Measurements from ENCODE around the gene GSTCD.
"Not testable (repeated sequence)": the region's sequence is repeated elsewhere in the genome, so short reads cannot be mapped to it uniquely, and the experiment has no call there.

The GSTCD gene

DNA sequence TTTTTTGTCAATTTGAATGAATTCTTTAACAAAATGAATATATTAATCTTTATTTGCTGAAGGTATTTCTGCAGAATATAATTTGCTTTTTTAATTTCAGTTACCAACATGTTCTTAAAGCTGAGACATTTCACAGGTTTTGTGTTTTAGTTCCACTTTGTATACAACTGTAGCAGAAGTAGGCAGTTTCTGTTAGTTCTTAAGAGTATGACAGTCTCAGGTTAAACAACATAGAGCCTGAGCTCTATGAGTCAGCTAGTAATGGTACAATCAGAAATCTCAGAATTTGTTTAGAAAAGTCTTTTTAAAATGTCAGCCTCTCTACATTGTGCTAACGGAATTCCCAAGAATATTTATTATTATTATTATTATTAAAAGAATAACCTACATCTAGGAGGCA, 50.4 kb downstream of the GSTCD start:
- no peak overlapping the region for H3K27ac Mint-ChIP-seq
- DNase-seq = no peak
- H3K9me3 Mint-ChIP-seq = no peaks in the 10 kb centered on the region
- H3K27me3 Mint-ChIP-seq = no peaks in the 10 kb centered on the region
- no peaks in the 10 kb centered on the region for H3K4me1 Mint-ChIP-seq
- ATAC-seq = no peak
- no peak overlapping the region for H3K4me3 Mint-ChIP-seq

DNA sequence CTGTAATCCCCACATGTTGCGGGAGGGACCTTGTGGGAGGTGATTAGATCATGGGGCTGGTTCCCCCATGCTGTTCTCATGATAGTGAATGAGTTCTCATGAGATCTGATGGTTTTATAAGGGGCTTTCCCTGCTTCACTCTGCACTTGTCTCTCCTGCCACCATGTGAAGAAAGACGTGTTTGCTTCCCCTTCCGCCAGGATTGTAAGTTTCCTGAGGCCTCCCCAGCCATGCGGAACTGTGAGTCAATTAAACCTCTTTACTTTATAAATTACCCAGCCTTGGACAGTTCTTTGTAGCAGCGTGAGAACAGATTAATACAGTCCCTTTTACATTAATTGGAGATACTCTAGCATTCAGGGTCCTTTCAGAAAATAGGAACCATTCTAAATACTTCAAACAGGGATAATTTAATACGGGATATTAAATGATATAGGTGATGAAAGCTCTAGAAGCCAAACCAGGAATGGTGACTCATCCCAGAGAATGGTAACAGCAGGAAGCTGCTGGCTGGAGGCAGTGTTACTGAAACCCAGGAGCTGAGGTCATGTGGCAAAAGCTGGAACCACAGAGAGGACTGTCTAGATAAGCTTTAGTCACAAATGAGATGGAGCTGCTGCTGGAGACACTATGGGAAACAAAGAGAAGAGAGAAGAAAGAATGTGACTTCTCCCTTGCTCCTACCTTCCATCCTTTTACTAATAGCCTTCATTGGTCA, 57.3 kb downstream of the GSTCD start:
- Mint-ChIP-seq H3K4me1 (peaks cover 7% of the 10 kb centered on the region), H3K9me3 (no peaks in the 10 kb centered on the region), H3K27ac (no peak overlapping the region), H3K4me3 (no peak overlapping the region), H3K27me3 (no peaks in the 10 kb centered on the region)
- ATAC-seq = no peak
- no peak for DNase-seq

DNA sequence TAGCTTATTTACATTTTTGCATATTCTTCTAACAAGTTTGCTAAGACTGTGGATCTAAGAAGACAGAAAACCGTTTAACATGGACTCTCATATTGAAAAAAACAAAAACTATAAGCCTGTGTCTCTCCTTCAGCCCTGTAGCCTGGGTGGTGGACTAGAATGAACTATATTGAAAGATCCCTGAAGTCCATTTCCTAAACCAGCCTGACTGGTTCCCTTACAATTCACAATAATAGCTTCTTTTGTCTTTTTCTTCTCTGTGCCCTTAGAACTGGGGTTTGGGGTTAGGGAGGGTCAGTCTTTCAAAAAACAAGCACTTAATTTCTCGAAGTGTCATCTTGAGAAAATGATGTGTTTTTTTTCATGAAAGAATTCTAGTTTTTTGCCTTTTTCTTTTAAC, 59.0 kb downstream of the GSTCD start:
- H3K27ac Mint-ChIP-seq = no peak overlapping the region
- no peaks in the 10 kb centered on the region for H3K27me3 Mint-ChIP-seq
- H3K9me3 Mint-ChIP-seq = peaks cover 0 to 10% of the 10 kb centered on the region in 2 donors
- no peak overlapping the region for H3K4me3 Mint-ChIP-seq
- DNase-seq = no peak
- peaks cover 7% of the 10 kb centered on the region for H3K4me1 Mint-ChIP-seq
- no peak for ATAC-seq

DNA sequence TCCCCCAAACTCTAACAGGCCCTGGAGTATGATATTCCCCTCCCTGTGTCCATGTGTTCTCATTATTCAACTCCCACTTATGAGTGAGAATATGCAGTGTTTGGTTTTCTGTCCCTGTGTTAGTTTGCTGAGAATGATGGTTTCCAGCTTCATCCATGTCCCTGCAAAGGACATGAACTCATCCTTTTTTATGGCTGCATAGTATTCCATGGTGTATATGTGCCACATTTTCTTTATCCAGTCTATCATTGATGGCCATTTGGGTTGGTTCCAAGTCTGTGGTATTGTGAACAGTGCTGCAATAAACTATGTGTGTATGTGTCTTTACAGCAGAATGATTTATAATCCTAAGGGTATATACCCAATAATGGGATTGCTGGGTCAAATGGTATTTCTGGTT, 61.9 kb downstream of the GSTCD start:
- H3K4me3 Mint-ChIP-seq, H3K27ac Mint-ChIP-seq, DNase-seq, H3K27me3 Mint-ChIP-seq, ATAC-seq, H3K4me1 Mint-ChIP-seq: not testable (repeated sequence)
- H3K9me3 Mint-ChIP-seq = peaks cover 13 to 33% of the 10 kb centered on the region in 2 donors

DNA sequence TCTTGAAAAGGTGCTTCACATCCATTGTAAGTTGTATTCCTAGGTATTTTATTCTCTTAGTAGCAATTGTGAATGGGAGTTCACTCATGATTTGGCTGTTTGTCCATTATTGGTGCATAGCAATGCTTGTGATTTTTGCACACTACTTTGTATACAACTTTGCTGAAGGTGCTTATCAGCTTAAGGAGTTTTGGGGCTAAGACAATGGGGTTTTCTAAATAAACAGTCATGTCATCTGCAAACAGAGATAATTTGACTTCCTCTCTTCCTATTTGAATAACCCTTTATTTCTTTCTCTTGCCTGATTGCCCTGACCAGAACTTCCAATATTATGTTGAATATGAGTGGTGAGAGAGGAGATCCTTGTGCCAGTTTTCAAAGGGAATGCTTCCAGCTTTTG, 63.5 kb downstream of the GSTCD start:
- H3K27me3 Mint-ChIP-seq, DNase-seq, ATAC-seq, H3K27ac Mint-ChIP-seq, H3K4me3 Mint-ChIP-seq, H3K4me1 Mint-ChIP-seq: not testable (repeated sequence)
- H3K9me3 Mint-ChIP-seq = peaks cover 13 to 36% of the 10 kb centered on the region in 2 donors

DNA sequence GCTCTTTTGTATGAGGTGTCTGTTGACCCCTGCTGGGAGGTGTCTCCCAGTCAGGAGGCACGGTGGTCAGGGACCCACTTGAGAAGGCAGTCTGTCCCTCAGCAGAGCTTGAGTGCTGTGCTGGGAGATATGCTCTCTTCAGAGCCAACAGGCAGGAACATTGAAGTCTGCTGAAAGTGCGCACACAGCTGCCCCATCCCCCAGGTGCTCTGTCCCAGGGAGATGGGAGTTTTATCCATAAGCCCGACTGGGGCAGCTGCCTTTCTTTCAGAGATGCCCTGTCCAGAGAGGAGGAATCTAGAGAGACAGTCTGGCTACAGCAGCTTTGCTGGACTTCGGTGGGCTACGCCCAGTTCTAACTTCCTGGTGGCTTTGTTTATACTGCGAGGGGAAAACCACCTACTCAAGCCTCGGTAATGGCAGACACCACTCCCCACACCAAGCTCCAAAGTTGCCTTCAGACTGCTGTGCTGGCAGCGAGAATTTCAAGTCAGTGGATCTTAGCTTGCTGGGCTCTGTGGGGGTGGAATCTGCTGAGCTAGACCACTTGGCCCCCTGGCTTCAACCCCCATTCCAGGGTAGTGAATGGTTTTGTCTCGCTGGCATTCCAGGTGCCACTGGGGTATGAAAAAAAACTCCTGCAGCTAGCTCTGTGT, 67.3 kb downstream of the GSTCD start:
- not testable (repeated sequence) for DNase-seq, H3K4me3 Mint-ChIP-seq, ATAC-seq, H3K4me1 Mint-ChIP-seq, H3K27me3 Mint-ChIP-seq
- Mint-ChIP-seq H3K9me3 (peaks cover 13 to 36% of the 10 kb centered on the region in 2 donors), H3K27ac (peak overlapping the region in 1 of 2 donors; percentile 14)

DNA sequence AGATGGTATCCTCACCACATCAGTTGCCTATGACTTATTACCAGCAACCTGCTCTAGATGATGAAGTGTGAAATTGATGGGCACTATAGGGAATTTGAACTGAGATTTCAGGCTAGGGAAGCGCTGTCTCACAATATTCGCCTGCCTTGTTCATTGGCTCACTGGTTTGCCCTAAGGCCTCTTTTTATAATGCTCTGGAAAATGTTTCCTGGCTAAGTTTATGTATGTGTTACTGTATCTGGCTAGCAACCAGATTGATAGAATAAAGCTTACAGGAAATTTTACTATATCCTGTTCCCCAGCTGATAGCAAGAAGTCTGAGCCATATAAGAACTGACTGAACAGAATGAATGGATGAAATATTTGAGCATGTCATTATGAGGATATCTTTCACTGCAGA, 71.6 kb downstream of the GSTCD start:
- no peak for DNase-seq
- Mint-ChIP-seq H3K27ac (no peak overlapping the region), H3K4me1 (no peaks in the 10 kb centered on the region), H3K4me3 (no peak overlapping the region), H3K9me3 (peaks cover 0 to 6% of the 10 kb centered on the region in 2 donors), H3K27me3 (no peaks in the 10 kb centered on the region)
- no peak for ATAC-seq

DNA sequence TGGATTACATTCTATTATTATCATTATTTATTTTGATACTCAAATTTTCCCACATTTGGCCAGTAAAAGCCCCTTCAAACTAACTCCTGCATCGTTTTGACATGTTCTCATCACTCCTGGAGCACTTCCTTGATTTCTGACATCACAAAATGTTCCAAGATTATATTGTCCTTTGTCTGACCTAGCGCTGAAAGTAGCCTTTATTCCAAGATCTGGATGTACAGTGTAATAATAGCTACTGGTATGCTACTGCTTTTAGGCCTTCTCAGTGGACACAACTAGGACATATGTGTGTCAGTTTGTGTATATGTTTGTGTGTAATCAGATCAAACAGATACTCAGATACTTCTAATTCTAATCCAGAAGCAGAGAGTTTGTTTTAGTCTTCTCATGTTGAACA, 76.2 kb downstream of the GSTCD start:
- no peak for DNase-seq
- H3K9me3 Mint-ChIP-seq = no peaks in the 10 kb centered on the region
- no peak overlapping the region for H3K27ac Mint-ChIP-seq

DNA sequence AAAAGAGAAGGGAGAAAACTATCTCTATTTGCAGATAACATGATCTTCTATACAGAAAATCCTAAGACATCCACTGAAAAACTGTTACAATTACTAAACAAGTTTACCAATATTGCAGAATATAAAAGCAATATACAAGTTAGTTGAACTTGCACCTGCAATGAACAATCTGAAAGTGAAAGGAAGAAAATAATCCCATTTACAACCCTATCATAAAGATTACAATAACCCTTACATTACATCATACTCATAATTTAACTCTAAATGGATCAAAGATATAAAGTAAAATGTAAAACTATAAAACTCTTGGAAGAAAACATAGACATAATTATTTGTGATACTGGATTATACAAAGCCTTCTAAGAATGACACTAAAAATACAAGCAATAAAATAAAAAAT, 77.2 kb downstream of the GSTCD start:
- Mint-ChIP-seq H3K4me3 (no peak overlapping the region), H3K27ac (no peak overlapping the region), H3K27me3 (no peaks in the 10 kb centered on the region), H3K9me3 (no peaks in the 10 kb centered on the region), H3K4me1 (no peaks in the 10 kb centered on the region)
- ATAC-seq (no peak), DNase-seq (no peak)

More for the DNA sequence above, 76.2 kb downstream of the GSTCD start:
- no peak for ATAC-seq
- H3K4me1 Mint-ChIP-seq = no peaks in the 10 kb centered on the region
- no peak overlapping the region for H3K4me3 Mint-ChIP-seq
- no peaks in the 10 kb centered on the region for H3K27me3 Mint-ChIP-seq

DNA sequence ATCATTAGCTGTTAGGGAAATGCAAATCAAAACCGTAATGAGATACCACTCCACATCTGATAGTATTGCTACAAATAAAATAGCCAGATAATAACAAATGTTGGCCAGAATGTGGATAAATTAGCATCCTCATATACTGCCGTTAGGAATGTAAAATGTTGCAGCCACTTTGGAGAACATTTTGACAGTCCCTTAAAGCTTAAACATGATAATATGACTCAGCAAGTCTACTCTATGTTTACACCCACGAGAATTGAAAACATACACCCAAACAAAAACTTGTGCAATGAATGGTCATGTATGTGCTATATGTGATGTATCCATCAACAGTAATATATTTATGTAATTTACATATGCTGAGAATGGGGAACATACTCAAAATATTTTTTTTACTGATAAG, 78.2 kb downstream of the GSTCD start:
- DNase-seq (no peak), ATAC-seq (no peak)
- H3K27me3 Mint-ChIP-seq = no peaks in the 10 kb centered on the region
- no peak overlapping the region for H3K4me3 Mint-ChIP-seq
- H3K27ac Mint-ChIP-seq = no peak overlapping the region
- no peaks in the 10 kb centered on the region for H3K9me3 Mint-ChIP-seq
- no peaks in the 10 kb centered on the region for H3K4me1 Mint-ChIP-seq

DNA sequence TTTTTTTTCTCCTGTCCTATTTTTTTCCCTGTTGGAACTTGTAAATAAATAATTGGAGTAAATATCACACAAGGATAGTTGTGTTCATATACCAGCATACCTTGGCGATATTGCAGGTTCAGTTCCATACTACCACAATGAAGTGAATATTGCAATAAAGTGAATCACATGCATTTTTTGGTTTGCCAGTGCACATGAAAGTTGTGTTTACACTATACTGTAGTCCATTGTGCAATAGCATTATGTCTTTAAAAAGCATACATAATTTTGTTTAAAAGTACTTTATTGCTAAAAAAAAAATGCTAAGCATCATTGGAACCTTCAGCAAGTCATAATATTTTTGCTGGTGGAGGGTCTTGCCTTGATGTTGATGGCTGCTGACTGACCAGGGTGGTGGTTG, 88.6 kb downstream of the GSTCD start:
- Mint-ChIP-seq H3K9me3 (peaks cover 0 to 7% of the 10 kb centered on the region in 2 donors), H3K27me3 (no peaks in the 10 kb centered on the region), H3K4me3 (no peak overlapping the region), H3K4me1 (no peaks in the 10 kb centered on the region), H3K27ac (no peak overlapping the region)
- no peak for ATAC-seq
- DNase-seq = no peak

DNA sequence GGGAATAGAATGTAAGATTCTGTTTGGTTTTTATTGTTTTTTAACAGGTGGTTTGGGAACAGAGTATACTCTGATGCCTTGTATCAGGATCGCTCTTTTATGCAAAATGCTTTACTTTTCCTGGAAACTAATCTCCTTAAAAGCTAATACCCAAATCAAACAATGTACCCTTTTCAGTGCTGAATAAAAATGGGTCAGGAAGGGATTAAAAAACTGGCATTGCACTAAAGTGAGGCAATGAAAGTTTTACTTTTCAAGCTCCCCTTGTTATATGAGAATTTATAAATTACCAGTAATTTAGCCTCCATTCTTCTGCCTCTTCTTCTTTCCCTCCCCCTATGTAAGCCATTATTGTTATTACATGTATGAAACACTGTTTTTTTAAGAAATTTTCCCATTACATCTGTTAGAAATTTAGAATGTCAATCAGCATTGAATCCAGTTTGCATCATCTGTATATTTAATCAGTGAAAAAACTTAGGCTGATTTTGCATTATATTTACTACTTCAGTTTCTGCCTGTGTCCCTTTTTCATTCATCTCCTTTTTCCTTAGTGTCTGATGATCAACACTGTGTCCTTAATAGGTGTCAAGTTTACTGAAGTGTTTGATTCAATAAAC, 97.0 kb downstream of the GSTCD start:
- Mint-ChIP-seq H3K9me3 (no peaks in the 10 kb centered on the region), H3K27me3 (no peaks in the 10 kb centered on the region), H3K27ac (no peak overlapping the region), H3K4me3 (no peak overlapping the region), H3K4me1 (no peaks in the 10 kb centered on the region)
- no peak for ATAC-seq
- no peak for DNase-seq

DNA sequence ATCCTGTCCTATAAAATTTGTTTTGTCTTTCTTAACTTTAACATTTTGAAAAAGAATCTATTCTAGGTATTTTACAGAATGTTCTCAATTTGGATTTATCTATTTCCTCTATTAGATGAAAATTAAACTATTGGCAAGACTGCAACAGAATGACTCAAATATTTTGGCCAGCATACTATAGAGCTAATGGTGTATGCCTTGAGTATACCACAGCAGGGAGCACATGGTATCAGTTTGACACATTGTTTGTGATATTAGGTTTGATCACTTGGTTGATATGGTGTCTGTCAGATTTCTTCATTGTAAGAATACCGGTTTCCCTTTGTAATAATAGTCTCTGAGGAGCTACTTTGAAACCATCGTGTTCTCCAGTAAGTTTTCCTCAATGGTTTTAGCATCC, 98.9 kb downstream of the GSTCD start:
- Mint-ChIP-seq H3K27ac (no peak overlapping the region), H3K9me3 (peaks cover 0 to 5% of the 10 kb centered on the region in 2 donors), H3K4me3 (no peak overlapping the region), H3K4me1 (no peaks in the 10 kb centered on the region), H3K27me3 (no peaks in the 10 kb centered on the region)
- no peak for DNase-seq
- no peak for ATAC-seq

DNA sequence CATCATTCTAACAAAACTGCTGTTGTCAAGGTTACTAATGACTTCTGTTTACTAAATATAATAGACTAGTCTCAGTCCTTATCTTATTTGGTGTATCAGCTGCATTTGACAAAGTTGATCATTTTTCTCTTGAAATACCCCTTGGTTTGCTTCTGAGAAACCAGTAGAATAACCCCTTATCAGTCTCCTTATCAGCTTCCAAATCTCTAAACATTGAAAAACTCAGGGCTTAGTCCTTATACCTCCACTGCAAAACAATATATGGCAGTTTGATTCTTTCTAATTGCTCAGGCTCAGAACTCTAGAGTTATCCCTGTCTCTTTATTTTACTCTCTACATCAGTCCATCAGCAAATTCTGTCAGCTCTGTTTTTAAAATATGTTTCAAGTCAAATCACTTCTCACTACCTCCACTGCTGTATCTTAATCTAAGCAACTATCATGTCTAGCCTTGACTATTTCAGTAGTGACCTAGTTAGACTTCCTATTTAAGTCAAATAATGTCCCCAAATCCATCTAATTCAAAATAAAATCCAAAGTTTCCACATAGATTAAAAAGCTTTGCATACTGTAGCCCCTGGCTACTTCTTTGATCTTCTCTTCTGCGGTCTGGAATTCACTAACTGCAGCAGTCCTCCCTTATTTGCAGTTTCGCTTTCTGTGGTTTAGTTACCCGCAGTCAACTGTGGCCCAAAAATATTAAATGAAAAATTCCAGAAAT, 99.6 kb downstream of the GSTCD start:
- Mint-ChIP-seq H3K4me1 (no peaks in the 10 kb centered on the region), H3K27me3 (no peaks in the 10 kb centered on the region), H3K9me3 (peaks cover 0 to 5% of the 10 kb centered on the region in 2 donors), H3K4me3 (no peak overlapping the region), H3K27ac (peak overlapping the region in 1 of 2 donors; percentile 38)
- DNase-seq (no peak), ATAC-seq (no peak)

DNA sequence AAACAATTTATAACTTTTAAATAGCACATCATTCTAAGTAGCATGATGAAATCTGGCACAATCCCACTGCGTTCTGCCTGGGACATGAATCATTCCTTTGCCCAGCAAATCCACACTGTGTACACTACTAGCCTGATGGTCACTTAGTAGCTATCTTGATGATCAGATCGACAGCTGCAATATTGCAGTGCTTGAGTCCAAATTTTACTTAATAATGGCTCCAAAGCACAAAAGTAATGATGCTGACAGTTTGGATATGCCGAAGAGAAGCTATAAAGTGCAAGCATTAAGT, 100.1 kb downstream of the GSTCD start:
- H3K9me3 Mint-ChIP-seq = peaks cover 0 to 5% of the 10 kb centered on the region in 2 donors
- no peak overlapping the region for H3K27ac Mint-ChIP-seq
- ATAC-seq (no peak), DNase-seq (no peak)
- no peak overlapping the region for H3K4me3 Mint-ChIP-seq
- no peaks in the 10 kb centered on the region for H3K27me3 Mint-ChIP-seq
- H3K4me1 Mint-ChIP-seq = no peaks in the 10 kb centered on the region

DNA sequence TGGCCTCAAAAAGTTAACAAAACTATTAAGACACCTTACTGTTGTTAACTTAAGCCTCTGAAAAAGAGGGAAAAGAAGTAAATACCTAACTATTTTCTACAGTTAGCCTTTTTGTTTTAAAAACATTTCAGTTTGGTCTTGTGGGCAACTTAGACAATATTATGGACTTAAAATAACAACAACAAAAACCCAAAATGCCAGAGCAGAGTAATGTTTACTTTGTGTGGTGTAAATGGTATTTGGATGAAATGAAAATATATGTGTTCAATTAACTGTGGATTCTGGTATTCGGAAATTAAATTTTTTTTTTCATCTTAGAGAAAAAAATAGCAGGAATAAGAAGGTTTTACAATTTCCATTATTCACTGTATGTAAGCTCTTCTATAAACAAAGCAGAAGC, 107.1 kb downstream of the GSTCD start:
- H3K27me3 Mint-ChIP-seq = no peaks in the 10 kb centered on the region
- H3K4me3 Mint-ChIP-seq = no peak overlapping the region

More for the DNA sequence above, 107.1 kb downstream of the GSTCD start:
- DNase-seq (no peak), ATAC-seq (no peak)
- Mint-ChIP-seq H3K4me1 (no peaks in the 10 kb centered on the region), H3K27ac (no peak overlapping the region), H3K9me3 (peaks cover 0 to 5% of the 10 kb centered on the region in 2 donors)
